ENCODE measurements around the gene SPDYE2. TPM values are rescaled to one million over a fixed set of nuclear protein-coding genes. Genes with fewer than 3 reads are reported as not detected.
"Not testable (repeated sequence)": the region's sequence is repeated elsewhere in the genome, so short reads cannot be mapped to it uniquely, and the experiment has no call there.

Gene SPDYE2
- total and polyA plus RNA-seq, 2 of the 13 experiments (the other 11 are each of a cell fraction or from before 2014, with no cell fraction given) = not detected

DNA sequence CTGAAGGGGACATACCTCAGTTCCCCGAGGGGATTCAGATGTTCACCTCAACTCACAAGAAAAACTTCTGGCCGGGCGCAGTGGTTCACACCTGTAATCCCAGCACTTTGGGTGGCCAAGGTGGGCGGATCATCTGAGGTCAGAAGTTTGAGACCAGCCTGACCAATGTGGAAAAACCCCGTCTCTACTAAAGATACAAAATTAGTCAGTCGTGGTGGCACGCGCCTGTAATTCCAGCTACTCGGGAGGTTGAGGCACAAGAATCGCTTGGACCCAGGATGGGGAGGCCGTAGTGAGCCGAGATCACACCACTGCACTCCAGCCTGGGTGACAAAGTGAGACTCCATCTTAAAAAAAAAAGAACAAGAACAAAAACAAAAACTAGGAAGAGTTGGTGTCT, 5.7 kb upstream of the SPDYE2 start:
- ATAC-seq; H2AFZ ChIP-seq (ENCODE audit: low read length); POLR2A ChIA-PET; H3K4me1 ChIP-seq (ENCODE audit: insufficient read depth, low read length); CTCF ChIA-PET (ENCODE audit: low intra/inter-chr PET ratio, low total read pairs); H4K20me1 ChIP-seq (ENCODE audit: insufficient read depth, low read length); H3K4me3 ChIP-seq (replicated peaks in 1 of 3; ENCODE audit: insufficient read depth in 1 of 3, low read depth in 2 of 3, low read length in 3 of 3); intact Hi-C loops (cut with micrococcal nuclease; ENCODE audit: unreplicated experiment); BruUV-seq (replicated peaks); H3K27me3 ChIP-seq (ENCODE audit: control insufficient read depth in 1 of 2, insufficient read depth in 2 of 2, low read length in 2 of 2); H3K4me2 ChIP-seq (ENCODE audit: low read depth, low read length); H3K27ac ChIP-seq (ENCODE audit: extremely low read length, insufficient read depth, low read length); FAIRE-seq; H3K9ac ChIP-seq (ENCODE audit: insufficient read depth, low read depth, low read length); H3K79me2 ChIP-seq (ENCODE audit: insufficient read depth, low read length); in situ Hi-C loops (cut with HindIII; ENCODE audit: extremely low pct_ligation_motif_present, low pct_unique_long_range_greater_than_20kb); DNase-seq (ENCODE audit: low spot score); H3K36me3 ChIP-seq (replicated peaks in 1 of 2; ENCODE audit: control insufficient read depth in 1 of 2, insufficient read depth in 2 of 2, low read length in 2 of 2); H3K9me3 ChIP-seq (ENCODE audit: low read length): not testable (repeated sequence)
- 100% methylated on average over 4 of the region's 12 CpGs for WGBS (ENCODE audit: low lambda C conversion rate)

DNA sequence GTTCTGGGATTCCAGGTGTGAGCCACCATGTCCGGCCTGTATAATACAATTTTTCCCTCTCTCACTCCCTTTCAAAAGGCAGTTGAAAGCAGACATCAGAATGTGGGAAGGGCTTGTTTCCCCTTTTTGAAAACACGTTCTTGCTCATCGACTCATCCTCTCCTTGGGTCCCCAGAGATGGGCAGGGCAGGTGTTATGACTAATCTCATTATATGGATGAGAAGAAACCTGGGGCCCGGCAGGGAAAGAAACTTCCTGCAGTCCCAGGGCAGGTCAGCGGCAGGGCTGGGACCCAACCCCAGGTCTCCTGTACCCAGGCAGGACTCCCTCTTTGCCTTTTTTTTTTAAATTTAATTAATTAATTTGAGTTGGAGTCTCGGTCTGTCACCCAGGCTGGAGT, 4.7 kb upstream of the SPDYE2 start:
- H3K4me3 ChIP-seq (replicated peaks in 1 of 3; ENCODE audit: insufficient read depth in 1 of 3, low read depth in 2 of 3, low read length in 3 of 3); intact Hi-C loops (cut with micrococcal nuclease; ENCODE audit: unreplicated experiment); in situ Hi-C loops (cut with HindIII; ENCODE audit: extremely low pct_ligation_motif_present, low pct_unique_long_range_greater_than_20kb); H4K20me1 ChIP-seq (ENCODE audit: insufficient read depth, low read length); H3K79me2 ChIP-seq (ENCODE audit: insufficient read depth, low read length); POLR2A ChIA-PET; H3K27ac ChIP-seq (ENCODE audit: extremely low read length, insufficient read depth, low read length); H2AFZ ChIP-seq (ENCODE audit: low read length); CTCF ChIA-PET (ENCODE audit: low intra/inter-chr PET ratio, low total read pairs); H3K27me3 ChIP-seq (ENCODE audit: control insufficient read depth in 1 of 2, insufficient read depth in 2 of 2, low read length in 2 of 2); ATAC-seq; DNase-seq (ENCODE audit: low spot score); H3K36me3 ChIP-seq (replicated peaks in 1 of 2; ENCODE audit: control insufficient read depth in 1 of 2, insufficient read depth in 2 of 2, low read length in 2 of 2); H3K9ac ChIP-seq (ENCODE audit: insufficient read depth, low read depth, low read length); BruUV-seq (replicated peaks); H3K4me1 ChIP-seq (ENCODE audit: insufficient read depth, low read length); H3K4me2 ChIP-seq (ENCODE audit: low read depth, low read length); H3K9me3 ChIP-seq (ENCODE audit: low read length); FAIRE-seq: not testable (repeated sequence)
- 90% methylated on average over 2 of the region's 6 CpGs for WGBS (ENCODE audit: low lambda C conversion rate)

DNA sequence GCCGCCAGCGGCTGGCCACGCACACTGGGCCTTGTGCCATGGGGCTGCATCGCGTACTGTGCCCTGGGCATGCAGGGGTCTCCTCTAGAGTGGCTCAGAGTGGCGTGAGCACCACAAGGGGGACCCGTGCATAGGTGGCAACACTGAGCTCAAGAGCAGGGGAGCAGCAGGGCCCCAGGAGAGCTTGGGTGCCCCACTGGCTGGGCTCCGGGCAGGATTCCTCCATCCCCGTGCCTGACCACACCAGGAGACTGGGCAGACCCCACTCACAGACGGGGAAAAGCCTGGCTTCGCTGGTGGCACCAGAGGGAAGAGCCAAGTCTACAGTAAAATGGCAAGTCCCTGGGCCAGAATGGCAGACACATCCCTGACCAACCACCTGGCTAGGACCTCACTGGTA, 17.6 kb downstream of the SPDYE2 start:
- CTCF ChIA-PET (ENCODE audit: low intra/inter-chr PET ratio, low total read pairs); H3K9ac ChIP-seq (ENCODE audit: insufficient read depth, low read depth, low read length); FAIRE-seq; DNase-seq (ENCODE audit: low spot score); H3K4me1 ChIP-seq (ENCODE audit: insufficient read depth, low read length); H3K36me3 ChIP-seq (replicated peaks in 1 of 2; ENCODE audit: control insufficient read depth in 1 of 2, insufficient read depth in 2 of 2, low read length in 2 of 2); H3K27ac ChIP-seq (ENCODE audit: extremely low read length, insufficient read depth, low read length); ATAC-seq; POLR2A ChIA-PET; in situ Hi-C loops (cut with HindIII; ENCODE audit: extremely low pct_ligation_motif_present, low pct_unique_long_range_greater_than_20kb); H3K4me2 ChIP-seq (ENCODE audit: low read depth, low read length); H3K9me3 ChIP-seq (ENCODE audit: low read length); BruUV-seq (replicated peaks); H3K4me3 ChIP-seq (replicated peaks in 1 of 3; ENCODE audit: insufficient read depth in 1 of 3, low read depth in 2 of 3, low read length in 3 of 3); H3K27me3 ChIP-seq (ENCODE audit: control insufficient read depth in 1 of 2, insufficient read depth in 2 of 2, low read length in 2 of 2); H2AFZ ChIP-seq (ENCODE audit: low read length); H4K20me1 ChIP-seq (ENCODE audit: insufficient read depth, low read length); intact Hi-C loops (cut with micrococcal nuclease; ENCODE audit: unreplicated experiment); H3K79me2 ChIP-seq (ENCODE audit: insufficient read depth, low read length): not testable (repeated sequence)
- no CpG with 5 or more reads among the region's 11 CpGs for WGBS (ENCODE audit: low lambda C conversion rate)
